Ectodermal cell (in vitro differentiated cells): ENCODE results near the gene IFITM5.
"Not testable (repeated sequence)": the region's sequence is repeated elsewhere in the genome, so short reads cannot be mapped to it uniquely, and the experiment has no call there.

ENCODE experiments used
- H3K27ac ChIP-seq: 2 replicates; pipeline ENCODE4 v1.7.0; 2013; ENCODE audit warnings: mild to moderate bottlenecking, low read depth, low read length; ENCODE audit not compliant: insufficient read depth, poor library complexity, severe bottlenecking
- H3K27me3 ChIP-seq: 2 replicates; pipeline ENCODE4 v1.7.0; 2013; ENCODE audit warnings: mild to moderate bottlenecking, low read length; ENCODE audit not compliant: insufficient read depth, control insufficient read depth, poor library complexity, severe bottlenecking
- H3K36me3 ChIP-seq: one replicate; pipeline ENCODE4 v1.7.0; 2013; ENCODE audit warnings: low read length; ENCODE audit not compliant: control insufficient read depth, insufficient read depth
- H3K4me1 ChIP-seq: one replicate; pipeline ENCODE4 v1.7.0; 2013; ENCODE audit warnings: low read length; ENCODE audit not compliant: control insufficient read depth, insufficient read depth
- H3K4me3 ChIP-seq: 2 replicates; pipeline ENCODE4 v1.7.0; 2013; ENCODE audit warnings: low read depth, low read length, control low read depth; ENCODE audit not compliant: insufficient read depth
- H3K9me3 ChIP-seq: 2 replicates; pipeline ENCODE4 v1.7.0; 2013; ENCODE audit warnings: mild to moderate bottlenecking, low read length, moderate library complexity; ENCODE audit not compliant: control insufficient read depth
- WGBS, 2 experiments: methylation state at CpG; one replicate each; pipeline ENCODE4 v1.1.7; 2013; ENCODE audit warnings: missing lambda C conversion rate in 2 of 2; 5-methylcytosine and 5-hydroxymethylcytosine counted together

IFITM5 gene

DNA sequence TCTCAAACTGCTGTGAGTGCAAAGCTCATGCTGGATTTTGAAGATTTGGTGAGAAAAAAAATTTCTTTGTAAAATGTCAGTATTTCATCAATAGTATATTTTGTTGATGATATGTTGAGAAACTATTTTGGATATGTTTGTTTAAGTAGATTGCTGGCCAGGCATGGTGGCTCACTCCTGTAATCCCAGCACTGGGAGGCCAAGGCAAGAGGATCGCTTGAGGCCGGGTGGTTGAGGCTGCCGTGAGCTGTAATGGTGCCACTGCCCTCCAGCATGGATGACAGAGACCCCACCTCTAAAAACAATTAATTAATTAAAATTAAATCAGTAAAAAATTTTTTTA is 28.2 kb upstream of the IFITM5 start:
- 87 to 96% methylated on average over 3 of the region's 3 CpGs for WGBS, 2 experiments
- Histone ChIP-seq H3K4me3 (no peak overlapping the region), H3K27ac (no peak overlapping the region), H3K9me3 (no peaks in the 10 kb centered on the region), H3K27me3 (no peaks in the 10 kb centered on the region), H3K4me1 (peaks cover 16% of the 10 kb centered on the region), H3K36me3 (no peaks in the 10 kb centered on the region)

DNA sequence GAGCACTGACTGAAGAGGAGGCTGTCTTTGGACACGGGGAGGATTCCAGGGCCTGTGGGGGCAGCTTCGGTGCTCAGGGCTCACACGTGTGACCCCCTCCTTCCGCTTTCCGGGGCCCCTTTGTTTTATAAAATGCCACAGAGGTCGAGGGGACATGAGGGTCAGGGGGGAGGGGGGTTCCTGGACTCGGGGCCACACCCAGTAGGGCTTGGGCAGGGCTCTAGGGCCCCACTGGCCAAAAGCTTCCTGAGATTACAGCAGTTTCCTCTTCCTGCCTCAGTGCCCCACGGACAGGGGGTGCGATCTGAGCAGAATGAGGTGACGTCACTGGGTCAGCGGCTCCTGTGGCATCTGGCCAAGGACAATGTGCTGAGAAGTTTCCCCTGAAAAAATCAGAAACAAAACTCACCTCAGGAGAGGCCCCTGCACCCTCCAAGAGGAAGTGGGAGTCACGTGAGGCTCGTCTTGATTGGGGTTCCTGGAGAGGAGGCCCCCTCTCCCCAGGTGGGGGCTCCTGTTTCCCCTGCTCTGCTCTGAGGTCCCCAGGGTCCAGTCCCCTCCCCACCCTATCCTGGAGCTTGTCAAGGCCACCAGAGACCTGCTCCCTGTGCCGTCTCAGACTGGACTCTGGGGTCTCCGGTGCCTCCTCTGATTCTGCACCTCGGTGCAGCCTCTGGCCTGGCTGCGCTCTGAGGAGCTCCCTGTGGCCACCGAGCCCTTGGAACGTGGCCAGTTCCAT is 27.7 kb upstream of the IFITM5 start:
- Histone ChIP-seq H3K9me3 (no peaks in the 10 kb centered on the region), H3K4me3 (no peak overlapping the region), H3K27me3 (no peaks in the 10 kb centered on the region), H3K36me3 (no peaks in the 10 kb centered on the region), H3K27ac (no peak overlapping the region), H3K4me1 (peaks cover 16% of the 10 kb centered on the region)
- WGBS, 2 experiments = 89 to 92% methylated on average over 19 of the region's 19 CpGs

DNA sequence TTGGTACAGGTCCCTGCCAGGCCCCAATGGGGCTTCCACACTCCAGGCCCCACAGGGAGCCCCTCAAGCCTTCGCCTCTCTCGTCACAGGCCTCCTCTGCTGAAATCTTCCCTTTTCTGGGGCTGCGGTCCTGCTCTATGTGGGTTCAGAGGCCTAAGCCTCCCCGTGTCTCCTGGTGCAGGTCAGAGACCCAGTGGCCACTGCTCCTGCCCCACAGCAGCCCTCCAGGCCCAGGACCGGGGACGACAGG is 27.2 kb upstream of the IFITM5 start:
- no peaks in the 10 kb centered on the region for H3K27me3 ChIP-seq
- no peaks in the 10 kb centered on the region for H3K9me3 ChIP-seq
- peaks cover 16% of the 10 kb centered on the region for H3K4me1 ChIP-seq
- H3K4me3 ChIP-seq = no peak overlapping the region
- 70 to 73% methylated on average over 6 of the region's 6 CpGs for WGBS, 2 experiments
- no peaks in the 10 kb centered on the region for H3K36me3 ChIP-seq
- no peak overlapping the region for H3K27ac ChIP-seq

DNA sequence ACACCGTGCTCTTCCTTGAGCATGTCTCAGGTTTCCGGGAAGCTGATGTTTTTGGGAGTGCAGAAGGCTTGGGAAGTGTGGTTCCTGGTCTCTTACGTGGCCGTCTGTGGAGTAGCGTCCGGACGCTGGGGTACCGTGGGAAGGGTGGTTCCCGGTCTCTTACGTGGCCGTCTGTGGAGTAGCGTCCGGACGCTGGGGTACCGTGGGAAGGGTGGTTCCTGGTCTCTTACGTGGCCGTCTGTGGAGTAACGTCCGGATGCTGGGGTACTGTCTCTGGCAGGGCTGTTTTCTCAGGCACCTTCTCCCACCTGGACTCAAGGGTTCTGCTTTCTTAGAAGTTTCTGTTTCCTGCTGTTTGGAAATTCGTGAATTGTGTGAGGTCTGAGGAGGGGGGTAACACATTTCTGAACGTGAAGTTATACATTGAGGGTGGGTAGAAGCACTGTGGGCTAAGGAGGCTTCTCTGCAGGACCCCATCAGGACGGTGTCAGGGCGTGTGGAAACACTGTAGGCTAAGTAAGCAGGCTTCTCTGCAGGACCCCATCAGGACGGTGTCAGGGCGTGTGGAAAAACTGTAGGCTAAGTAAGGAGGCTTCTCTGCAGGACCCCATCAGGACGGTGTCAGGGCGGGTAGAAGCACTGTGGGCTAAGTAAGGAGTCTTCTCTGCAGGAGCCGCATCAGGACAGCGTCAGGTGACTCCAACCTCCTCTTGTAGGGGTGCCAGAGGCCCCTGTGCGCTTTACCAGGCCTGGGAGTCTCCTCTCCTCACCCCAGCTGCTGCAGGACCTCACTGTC is 26.7 kb upstream of the IFITM5 start:
- no peak overlapping the region for H3K27ac ChIP-seq
- no peaks in the 10 kb centered on the region for H3K27me3 ChIP-seq
- no peaks in the 10 kb centered on the region for H3K9me3 ChIP-seq
- no peak overlapping the region for H3K4me3 ChIP-seq
- no peaks in the 10 kb centered on the region for H3K36me3 ChIP-seq
- H3K4me1 ChIP-seq = peaks cover 16% of the 10 kb centered on the region
- WGBS, 2 experiments = 79 to 82% methylated on average over 30 of the region's 30 CpGs

DNA sequence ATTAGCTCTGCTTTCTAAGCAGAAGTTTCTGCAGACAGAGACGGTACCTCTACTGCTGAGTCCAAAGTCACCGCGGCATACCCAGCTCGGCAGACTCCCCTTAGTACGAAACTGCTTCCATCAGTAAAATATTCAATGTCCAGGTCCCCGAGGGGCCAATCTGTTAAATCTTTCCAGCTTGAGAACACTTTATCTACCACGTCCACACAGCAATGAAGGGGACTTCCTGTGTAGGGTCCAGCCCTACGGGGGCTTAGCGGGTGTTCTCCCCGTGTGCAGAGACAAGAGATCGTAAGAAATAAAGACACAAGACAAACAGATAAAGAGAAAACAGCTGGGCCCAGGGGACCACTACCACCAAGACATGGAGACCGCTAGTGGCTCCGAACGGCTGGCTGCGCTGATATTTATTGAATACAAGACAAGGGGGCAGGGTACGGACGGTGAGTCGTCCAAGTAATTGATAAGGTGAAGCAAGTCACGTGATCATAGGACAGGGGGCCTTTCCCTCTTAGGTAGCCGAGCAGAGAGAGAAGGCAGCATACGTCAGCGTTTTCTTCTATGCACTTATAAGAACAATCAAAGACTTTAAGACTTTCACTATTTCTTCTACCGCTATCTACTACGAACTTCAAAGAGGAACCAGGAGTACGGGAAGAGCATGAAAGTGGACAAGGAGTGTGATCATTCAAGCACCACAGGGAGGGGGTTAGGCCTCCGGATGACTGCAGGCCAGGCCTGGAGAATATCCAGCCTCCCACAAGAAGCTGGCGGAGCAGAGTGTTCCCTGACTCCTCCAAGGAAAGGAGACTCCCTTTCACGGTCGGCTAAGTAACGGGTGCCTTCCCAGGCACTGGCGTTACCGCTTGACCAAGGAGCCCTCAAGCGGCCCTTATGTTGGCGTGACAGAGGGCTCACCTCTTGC is 25.5 kb upstream of the IFITM5 start:
- H3K27me3 ChIP-seq, H3K27ac ChIP-seq, H3K9me3 ChIP-seq, H3K36me3 ChIP-seq, H3K4me3 ChIP-seq: not testable (repeated sequence)
- WGBS, 2 experiments = 81 to 84% methylated on average over 22 of the region's 34 CpGs
- H3K4me1 ChIP-seq = peaks cover 18% of the 10 kb centered on the region

DNA sequence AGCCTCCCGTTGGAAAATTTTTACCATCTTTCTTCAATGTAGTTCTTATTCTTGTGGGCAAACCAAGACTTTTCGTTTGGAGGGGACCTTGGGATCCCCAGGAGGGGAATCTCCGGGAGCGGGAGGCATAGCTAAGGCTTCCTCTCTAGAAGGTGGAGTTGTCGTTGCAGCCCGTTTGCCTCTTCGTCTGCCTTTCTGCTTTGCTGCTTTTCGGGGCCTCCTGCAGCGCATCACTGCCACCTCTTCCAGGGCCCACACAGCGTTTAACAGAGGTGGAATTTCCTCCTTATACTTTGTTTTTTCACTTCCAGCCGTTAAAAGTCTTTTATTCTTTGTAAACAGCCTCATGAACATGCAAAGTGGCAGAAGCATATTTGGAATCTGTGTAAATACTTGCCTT is 24.8 kb upstream of the IFITM5 start:
- Histone ChIP-seq H3K36me3 (no peaks in the 10 kb centered on the region), H3K4me1 (peaks cover 18% of the 10 kb centered on the region), H3K27ac (no peak overlapping the region), H3K9me3 (no peaks in the 10 kb centered on the region), H3K4me3 (no peak overlapping the region), H3K27me3 (no peaks in the 10 kb centered on the region)
- WGBS, 2 experiments = 68 to 69% methylated on average over 11 of the region's 11 CpGs

DNA sequence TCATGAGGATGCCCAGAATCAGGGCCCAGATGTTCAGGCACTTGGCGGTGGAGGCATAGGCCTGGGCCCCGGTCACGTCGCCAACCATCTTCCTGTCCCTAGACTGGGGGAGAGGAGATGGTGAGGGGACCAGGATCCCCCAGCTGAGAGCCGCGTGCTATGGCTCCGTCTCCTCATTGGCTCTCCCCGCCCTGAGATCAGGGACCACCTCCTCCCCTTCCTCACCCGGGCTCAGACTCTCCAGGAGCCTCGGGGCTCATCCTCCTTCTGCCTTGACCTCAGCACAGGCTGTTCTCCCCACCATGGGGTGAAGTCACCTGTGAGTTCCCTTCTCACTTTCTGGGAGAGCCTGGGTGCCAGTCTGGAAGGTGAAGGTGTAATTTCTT is 20.6 kb upstream of the IFITM5 start:
- Histone ChIP-seq H3K4me1 (peaks cover 33% of the 10 kb centered on the region), H3K4me3 (peak overlapping the region; percentile 8), H3K27me3 (peaks cover 32% of the 10 kb centered on the region)
- WGBS, 2 experiments = 83% methylated on average over 1 of the region's 10 CpGs
- not testable (repeated sequence) for H3K36me3 ChIP-seq, H3K27ac ChIP-seq, H3K9me3 ChIP-seq

DNA sequence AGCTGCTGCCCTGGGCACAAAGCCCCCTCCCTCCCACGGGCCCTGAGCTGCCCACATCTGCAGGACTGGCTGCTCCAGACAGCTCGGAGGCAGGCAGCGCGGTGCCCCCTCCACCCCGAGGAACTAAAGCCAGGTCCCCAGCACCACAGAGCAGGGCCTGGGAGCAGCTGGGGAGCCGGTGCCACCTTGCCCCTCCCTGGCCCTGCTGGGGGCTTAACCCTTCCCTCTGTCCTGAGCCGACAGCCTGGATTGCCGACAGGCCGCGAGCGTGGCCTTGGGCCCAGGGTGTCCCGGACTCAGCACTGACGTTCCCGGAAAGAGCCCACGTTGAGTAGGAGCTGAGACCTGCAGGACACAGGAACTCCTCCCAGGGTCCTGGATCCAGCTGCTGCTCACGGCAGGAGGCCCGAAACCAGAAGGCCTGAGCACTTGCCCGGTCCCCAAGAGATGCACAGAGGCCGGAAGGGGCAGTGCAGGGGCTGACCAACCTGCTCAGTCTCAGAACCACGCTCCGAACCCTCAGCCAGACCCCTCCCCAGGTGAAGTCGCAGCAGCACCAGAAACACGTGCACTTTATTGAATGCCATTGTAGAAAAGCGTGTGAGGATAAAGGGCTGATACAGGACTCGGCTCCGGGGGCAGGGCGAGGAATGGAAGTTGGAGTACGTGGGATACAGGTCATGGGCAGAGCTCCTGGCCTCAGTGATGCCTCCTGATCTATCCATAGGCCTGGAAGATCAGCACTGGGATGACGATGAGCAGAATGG is 20.0 kb upstream of the IFITM5 start:
- peaks cover 29% of the 10 kb centered on the region for H3K4me1 ChIP-seq
- not testable (repeated sequence) for H3K9me3 ChIP-seq, H3K36me3 ChIP-seq, H3K27ac ChIP-seq
- 58% methylated on average over 18 to 19 of the region's 29 CpGs for WGBS, 2 experiments
- H3K4me3 ChIP-seq = peak overlapping the region; percentile 23
- peaks cover 38% of the 10 kb centered on the region for H3K27me3 ChIP-seq

DNA sequence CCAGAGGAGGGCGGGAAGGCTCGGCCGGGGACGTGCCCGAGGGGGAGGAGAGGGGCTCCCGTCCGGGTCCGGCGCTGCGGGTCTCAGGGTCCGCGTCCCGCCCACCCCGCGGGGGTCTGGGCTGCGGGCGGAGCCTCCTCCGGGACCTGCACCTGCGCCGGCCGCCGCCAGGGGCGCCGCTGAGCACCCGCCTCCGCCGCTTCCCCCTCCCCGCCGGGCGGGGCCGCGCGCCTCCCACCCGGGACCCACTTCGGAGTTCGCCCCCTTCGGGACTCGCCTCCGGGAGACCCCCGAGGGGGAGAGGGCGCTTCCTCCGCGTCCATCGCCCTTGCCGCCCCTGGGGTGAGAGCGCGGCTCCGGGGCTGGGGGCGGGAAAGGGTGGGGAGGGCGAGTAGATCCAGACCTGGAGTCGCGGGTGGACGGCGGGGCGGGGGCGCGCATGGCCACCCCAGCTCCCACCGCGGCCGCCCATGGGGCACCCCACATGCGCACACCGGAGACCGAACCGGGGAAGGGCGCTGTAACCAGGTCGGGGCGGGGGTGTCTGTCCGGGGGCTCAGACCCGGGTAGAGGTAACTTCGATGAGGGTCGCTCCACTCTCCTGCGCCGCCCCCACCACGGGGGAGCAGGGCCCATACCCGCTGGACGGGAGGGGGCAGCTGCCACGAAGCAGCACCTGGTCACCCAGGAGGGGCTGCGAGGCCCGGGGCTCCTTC is 19.2 kb upstream of the IFITM5 start:
- peak overlapping the region; percentile 23 for H3K4me3 ChIP-seq
- WGBS, 2 experiments = 10 to 12% methylated on average over 11 to 13 of the region's 79 CpGs
- not testable (repeated sequence) for H3K36me3 ChIP-seq

More for the DNA sequence above, 19.2 kb upstream of the IFITM5 start:
- not testable (repeated sequence) for H3K9me3 ChIP-seq, H3K27ac ChIP-seq
- H3K27me3 ChIP-seq = peaks cover 42% of the 10 kb centered on the region
- peaks cover 29% of the 10 kb centered on the region for H3K4me1 ChIP-seq
